GM12878 (cell line): ENCODE data around the gene USP28. TPM values are rescaled to one million over a fixed set of nuclear protein-coding genes. Genes with fewer than 3 reads are reported as not detected.

ENCODE experiments used
- ATAC-seq: fragments of 200-7000 bp; cut with Tn5 transposase; 3 replicates; pipeline ENCODE4 v1.9.1; 2020; ENCODE audit warnings: mild to moderate bottlenecking, moderate library complexity
- BruUV-seq: library from RNA; stranded (reverse); fragments of 400-500 nt; replicated peaks from 2 replicates; lab custom pipeline; 2021; lab: Mats Ljungman, UMichigan
- CTCF ChIA-PET: fragments of 300-600 bp; sonication (Branson Sonifier 250); formaldehyde crosslinking; extraction: SDS; loops from one replicate; lab custom pipeline; 2021; ENCODE audit warnings: inconsistent platforms; lab: Yijun Ruan, JAX
- POLR2A ChIA-PET: fragments of 350-600 bp; formaldehyde crosslinking; extraction: SDS; loops from one replicate; lab custom pipeline; 2021; ENCODE audit warnings: inconsistent platforms; lab: Charles Lee
- RAD21 ChIA-PET: fragments of 300-600 bp; sonication (Branson Sonifier 250); formaldehyde crosslinking; loops from one replicate; lab custom pipeline; 2023; ENCODE audit warnings: antibody characterized with exemption; ENCODE audit not compliant: unreplicated experiment; lab: Charles Lee
- SMC1A ChIA-PET: fragments of 300-600 bp; sonication (Branson Sonifier 250); formaldehyde crosslinking; loops from one replicate; lab custom pipeline; 2023; ENCODE audit not compliant: unreplicated experiment, uncharacterized antibody; lab: Charles Lee
- DNase-seq: peaks from one replicate; pipeline ENCODE4 v3.0.0-alpha.2; 2011; ENCODE audit warnings: low read depth, low spot score
- FAIRE-seq: peaks from 3 replicates; lab custom pipeline; 2011; peaks lifted over from hg19 to GRCh38; lab: Jason Lieb, UNC
- H2AFZ ChIP-seq: 2 replicates; pipeline ENCODE4 v1.6.0; 2011; ENCODE audit warnings: low read depth, low read length, control low read depth; ENCODE audit not compliant: control insufficient read depth
- H3K27ac ChIP-seq: 2 replicates; pipeline ENCODE4 v1.5.1; 2011; ENCODE audit warnings: control low read depth; ENCODE audit not compliant: control insufficient read depth, insufficient read depth
- H3K27me3 ChIP-seq, 2 experiments: replicated peaks in 1 of 2; 2 replicates each; pipeline versions ENCODE4 v1.6.0 to v1.6.1; 2011; ENCODE audit warnings: low read length in 1 of 2; ENCODE audit not compliant: control insufficient read depth in 2 of 2, insufficient read depth in 2 of 2
- H3K36me3 ChIP-seq, 2 experiments: 2 replicates each; pipeline ENCODE4 v1.5.1; 2011; ENCODE audit warnings: low read length in 1 of 2; ENCODE audit not compliant: control insufficient read depth in 2 of 2, insufficient read depth in 2 of 2
- H3K4me1 ChIP-seq: 2 replicates; pipeline ENCODE4 v1.6.1; 2011; ENCODE audit warnings: mild to moderate bottlenecking, low read length, moderate library complexity, mixed read lengths; ENCODE audit not compliant: control insufficient read depth, insufficient read depth
- H3K4me2 ChIP-seq: 2 replicates; pipeline ENCODE4 v1.6.0; 2011; ENCODE audit warnings: control low read depth; ENCODE audit not compliant: control insufficient read depth, insufficient read depth
- H3K4me3 ChIP-seq: fragments of 200-600 bp; sonication (generic); 2 replicates; pipeline ENCODE4 v1.5.1; 2016
- H3K79me2 ChIP-seq: 2 replicates; pipeline ENCODE4 v1.6.0; 2011; ENCODE audit warnings: low read length; ENCODE audit not compliant: control insufficient read depth, insufficient read depth
- H3K9ac ChIP-seq: 2 replicates; pipeline ENCODE4 v1.8.0; 2011; ENCODE audit warnings: low read length, control low read depth, mixed read lengths; ENCODE audit not compliant: control insufficient read depth, insufficient read depth
- H3K9me3 ChIP-seq: replicated peaks from 3 replicates; pipeline ENCODE4 v1.5.1; 2011; ENCODE audit warnings: mild to moderate bottlenecking, low read length; ENCODE audit not compliant: control insufficient read depth, insufficient read depth
- H4K20me1 ChIP-seq: 2 replicates; pipeline ENCODE4 v1.6.0; 2011; ENCODE audit not compliant: control insufficient read depth, insufficient read depth
- IRF4 ChIP-seq: IDR thresholded peaks from 2 replicates; pipeline ENCODE4 v1.6.1; 2011; ENCODE audit warnings: low read depth, low read length
- JUNB ChIP-seq: IDR thresholded peaks from 2 replicates; pipeline ENCODE4 v1.6.1; 2016; ENCODE audit warnings: antibody characterized with exemption, mild to moderate bottlenecking
- MYC ChIP-seq: IDR thresholded peaks from 2 replicates; pipeline ENCODE4 v1.6.1; 2011; ENCODE audit warnings: mild to moderate bottlenecking, low read length, moderate library complexity, inconsistent platforms; ENCODE audit not compliant: insufficient read depth, insufficient replicate concordance, insufficient read length, severe bottlenecking
- NFIC ChIP-seq: IDR thresholded peaks from 2 replicates; pipeline ENCODE4 v1.6.1; 2012; ENCODE audit warnings: low read depth, mild to moderate bottlenecking, inconsistent platforms, low read length, moderate library complexity
- NR2C2 ChIP-seq: IDR thresholded peaks from 2 replicates; pipeline ENCODE4 v1.6.1; 2011; ENCODE audit warnings: borderline replicate concordance, low read depth; ENCODE audit not compliant: control insufficient read depth, insufficient read length
- RAD51 ChIP-seq: fragments of 450-650 bp; IDR thresholded peaks from 2 replicates; pipeline ENCODE4 v1.6.1; 2016; ENCODE audit warnings: moderate library complexity, mild to moderate bottlenecking, inconsistent platforms
- RBBP5 ChIP-seq: fragments of 200-600 bp; sonication (generic); conservative IDR thresholded peaks from 2 replicates; pipeline ENCODE4 v1.6.1; 2016
- RELB ChIP-seq: fragments of 450-650 bp; IDR thresholded peaks from 2 replicates; pipeline ENCODE4 v1.6.1; 2017; ENCODE audit warnings: low read depth, mild to moderate bottlenecking, moderate library complexity
- RUNX3 ChIP-seq: IDR thresholded peaks from 2 replicates; pipeline ENCODE4 v1.6.1; 2012; ENCODE audit warnings: low read length, inconsistent platforms
- SIN3A ChIP-seq: IDR thresholded peaks from 2 replicates; pipeline ENCODE4 v1.6.1; 2012; ENCODE audit warnings: low read depth, low read length, improper control_type of control experiment
- SUZ12 ChIP-seq: fragments of 200-600 bp; sonication (generic); IDR thresholded peaks from one replicate; pipeline ENCODE4 v1.6.1; 2018; ENCODE audit warnings: antibody characterized with exemption, mild to moderate bottlenecking; ENCODE audit not compliant: unreplicated experiment
- WRNIP1 ChIP-seq: IDR thresholded peaks from 2 replicates; pipeline ENCODE4 v1.6.1; 2011; ENCODE audit warnings: low read depth, low read length, improper control_type of control experiment, borderline replicate concordance
- ZBTB11 ChIP-seq: fragments of 450-650 bp; formaldehyde crosslinking; IDR thresholded peaks from 2 replicates; pipeline ENCODE4 v1.5.0; 2022; ENCODE audit warnings: mild to moderate bottlenecking, missing genetic modification characterization
- WGBS: methylation state at CpG from one replicate; pipeline ENCODE4 v1.1.6; 2016; ENCODE audit warnings: low lambda C conversion rate; ENCODE audit not compliant: insufficient replicate concordance, insufficient coverage; ENCODE audit errors: missing lambda C conversion rate; 5-methylcytosine and 5-hydroxymethylcytosine counted together
- in situ Hi-C: fragments of 300-500 bp; cut with MboI; formaldehyde crosslinking; loops from 9 replicates; pipeline ENCODE4 v1.14.3; 2018; ENCODE audit warnings: mixed read lengths
- intact Hi-C: fragments of 100-400 bp; cut with micrococcal nuclease; formaldehyde crosslinking; loops from one replicate; pipeline ENCODE4 v1.14.2; 2022; ENCODE audit not compliant: unreplicated experiment
- polyA plus RNA-seq, 11 experiments: library from polyadenylated mRNA; depleted of rRNA in 4 of 11; unstranded in 6 of 11; stranded (reverse) in 5 of 11; fragments of >200 nt; fragmentation: Nextera tagmentation in 4 of 11; fragmentation: Illumina TruSeq in 1 of 11; extraction: Ambion mirVana in 4 of 11; extraction: Trizol in 1 of 11; gene quantifications; 1 replicate in 1 of 11; 2 replicates in 10 of 11; pipeline versions ENCODE4 v1.2.1 to v1.2.3, GENCODE V29; 2011 to 2016; ENCODE audit warnings: inconsistent platforms in 2 of 11, missing spikeins in 2 of 11, low read depth in 1 of 11
- total RNA-seq, 4 experiments: library from RNA; depleted of rRNA in 3 of 4; stranded (reverse); fragments of >200 nt in 3 of 4; fragmentation: Illumina TruSeq in 1 of 4; extraction: Trizol in 1 of 4; gene quantifications; 2 replicates each; pipeline versions ENCODE4 v1.2.1 to v1.2.3, GENCODE V29; 2013 to 2021

The USP28 gene
- total and polyA plus RNA-seq, 10 of the 15 experiments (the other 5 are each of a cell fraction or from before 2014, with no cell fraction given), result 2.8 to 60.4 (median 24.1) TPM

GRCh38 chr11:113831314-113831713 lies 44.1 kb downstream of the USP28 start:
- intact Hi-C loops (no loop called here), in situ Hi-C loops (no loop called here)
- no peaks in the 10 kb centered on the region for H4K20me1 ChIP-seq
- H3K4me3 ChIP-seq, result no peak overlapping the region
- H3K36me3 ChIP-seq, result peaks cover 1 to 13% of the 10 kb centered on the region in 2 experiments; a peak in 3 of 4 replicates
- peaks cover 8% of the 10 kb centered on the region for H3K4me1 ChIP-seq
- BruUV-seq, result no TSS peak
- H3K9me3 ChIP-seq, result no peaks in the 10 kb centered on the region
- H3K27me3 ChIP-seq, result no peaks in the 10 kb centered on the region
- H3K27ac ChIP-seq, result peak overlapping the region; percentile 26; the same call in 1 of the 2 replicates
- DNase-seq, result peak; percentile 27
- WGBS, result 1% methylated on average over 4 of the region's 4 CpGs
- ChIA-PET SMC1A (interaction anchor here (0.6 to 2.1 kb wide), 3 partner anchors 24 to 57 kb away, joined by 3 to 7 read pairs (median 4); no protein-coding TSS in a partner anchor), RAD21 (interaction anchor here (1.1 kb wide), 1 partner anchor 44 kb away, joined by 3 read pairs; the partner anchor contains the start of gene USP28), CTCF (interaction anchor here (2.6 kb wide), 1 partner anchor 25 kb away, joined by 7 read pairs; no protein-coding TSS in a partner anchor), POLR2A (no interaction called here)
- H3K9ac ChIP-seq, result no peak overlapping the region
- ATAC-seq, result peak; percentile 95
- H3K4me2 ChIP-seq, result peak overlapping the region; percentile 51
- H2AFZ ChIP-seq, result no peak overlapping the region
- peak; percentile 87 for FAIRE-seq
- no peaks in the 10 kb centered on the region for H3K79me2 ChIP-seq
- peak; percentile 57 for TF ChIP-seq JUNB
- TF ChIP-seq IRF4, result 0 out of 2 replicates have a peak, but pooled peaks have one; percentile 19
- TF ChIP-seq NFIC, result 0 out of 2 replicates have a peak, but pooled peaks have one; percentile 36
- TF ChIP-seq SUZ12, result no peak
- 0 out of 2 replicates have a peak, but pooled peaks have one; percentile 26 for TF ChIP-seq RUNX3

GRCh38 chr11:113829751-113830150 lies 45.6 kb downstream of the USP28 start:
- ChIA-PET POLR2A (no interaction called here), SMC1A (no interaction called here), RAD21 (no interaction called here), CTCF (interaction anchor here (0.6 to 1.8 kb wide), 2 partner anchors 31 to 274 kb away, joined by 4 read pairs; no protein-coding TSS in a partner anchor)
- H2AFZ ChIP-seq, result no peak overlapping the region
- DNase-seq (no peak), FAIRE-seq (no peak), ATAC-seq (no peak)
- intact Hi-C loops (no loop called here), in situ Hi-C loops (no loop called here)
- no peaks in the 10 kb centered on the region; the same call in 2 of the 3 replicates for H3K9me3 ChIP-seq
- H3K4me2 ChIP-seq, result no peak overlapping the region
- H4K20me1 ChIP-seq, result no peaks in the 10 kb centered on the region
- peaks cover 8% of the 10 kb centered on the region for H3K4me1 ChIP-seq
- no peak overlapping the region for H3K9ac ChIP-seq
- TF ChIP-seq NR2C2 (no peak), RAD51 (no peak), MYC (no peak), RELB (no peak), SIN3A (no peak), ZBTB11 (no peak), RBBP5 (no peak), WRNIP1 (no peak)
- H3K4me3 ChIP-seq, result no peak overlapping the region
- H3K27me3 ChIP-seq, result no peaks in the 10 kb centered on the region
- peaks cover 0 to 12% of the 10 kb centered on the region in 2 experiments for H3K36me3 ChIP-seq
- no TSS peak for BruUV-seq
- no peaks in the 10 kb centered on the region for H3K79me2 ChIP-seq
- no peak overlapping the region for H3K27ac ChIP-seq
- 67% methylated on average over 2 of the region's 2 CpGs for WGBS
